GM12878 (cell line): Measurements from ENCODE around the gene TPBG. TPM values are rescaled to one million over a fixed set of nuclear protein-coding genes. Genes with fewer than 3 reads are reported as not detected.

Experiments
- ATAC-seq: fragments of 200-7000 bp; cut with Tn5 transposase; 3 replicates; pipeline ENCODE4 v1.9.1; 2020; ENCODE audit warnings: mild to moderate bottlenecking, moderate library complexity
- BruUV-seq: library from RNA; stranded (reverse); fragments of 400-500 nt; replicated peaks from 2 replicates; lab custom pipeline; 2021; lab: Mats Ljungman, UMichigan
- CTCF ChIA-PET: fragments of 300-600 bp; sonication (Branson Sonifier 250); formaldehyde crosslinking; extraction: SDS; loops from one replicate; lab custom pipeline; 2021; ENCODE audit warnings: inconsistent platforms; lab: Yijun Ruan, JAX
- POLR2A ChIA-PET: fragments of 350-600 bp; formaldehyde crosslinking; extraction: SDS; loops from one replicate; lab custom pipeline; 2021; ENCODE audit warnings: inconsistent platforms; lab: Charles Lee
- RAD21 ChIA-PET: fragments of 300-600 bp; sonication (Branson Sonifier 250); formaldehyde crosslinking; loops from one replicate; lab custom pipeline; 2023; ENCODE audit warnings: antibody characterized with exemption; ENCODE audit not compliant: unreplicated experiment; lab: Charles Lee
- SMC1A ChIA-PET: fragments of 300-600 bp; sonication (Branson Sonifier 250); formaldehyde crosslinking; loops from one replicate; lab custom pipeline; 2023; ENCODE audit not compliant: unreplicated experiment, uncharacterized antibody; lab: Charles Lee
- DNase-seq: peaks from one replicate; pipeline ENCODE4 v3.0.0-alpha.2; 2011; ENCODE audit warnings: low read depth, low spot score
- FAIRE-seq: peaks from 3 replicates; lab custom pipeline; 2011; peaks lifted over from hg19 to GRCh38; lab: Jason Lieb, UNC
- H2AFZ ChIP-seq: 2 replicates; pipeline ENCODE4 v1.6.0; 2011; ENCODE audit warnings: low read depth, low read length, control low read depth; ENCODE audit not compliant: control insufficient read depth
- H3K27ac ChIP-seq: 2 replicates; pipeline ENCODE4 v1.5.1; 2011; ENCODE audit warnings: control low read depth; ENCODE audit not compliant: control insufficient read depth, insufficient read depth
- H3K27me3 ChIP-seq, 2 experiments: replicated peaks in 1 of 2; 2 replicates each; pipeline versions ENCODE4 v1.6.0 to v1.6.1; 2011; ENCODE audit warnings: low read length in 1 of 2; ENCODE audit not compliant: control insufficient read depth in 2 of 2, insufficient read depth in 2 of 2
- H3K36me3 ChIP-seq, 2 experiments: 2 replicates each; pipeline ENCODE4 v1.5.1; 2011; ENCODE audit warnings: low read length in 1 of 2; ENCODE audit not compliant: control insufficient read depth in 2 of 2, insufficient read depth in 2 of 2
- H3K4me1 ChIP-seq: 2 replicates; pipeline ENCODE4 v1.6.1; 2011; ENCODE audit warnings: mild to moderate bottlenecking, low read length, moderate library complexity, mixed read lengths; ENCODE audit not compliant: control insufficient read depth, insufficient read depth
- H3K4me2 ChIP-seq: 2 replicates; pipeline ENCODE4 v1.6.0; 2011; ENCODE audit warnings: control low read depth; ENCODE audit not compliant: control insufficient read depth, insufficient read depth
- H3K4me3 ChIP-seq: fragments of 200-600 bp; sonication (generic); 2 replicates; pipeline ENCODE4 v1.5.1; 2016
- H3K79me2 ChIP-seq: 2 replicates; pipeline ENCODE4 v1.6.0; 2011; ENCODE audit warnings: low read length; ENCODE audit not compliant: control insufficient read depth, insufficient read depth
- H3K9ac ChIP-seq: 2 replicates; pipeline ENCODE4 v1.8.0; 2011; ENCODE audit warnings: low read length, control low read depth, mixed read lengths; ENCODE audit not compliant: control insufficient read depth, insufficient read depth
- H3K9me3 ChIP-seq: replicated peaks from 3 replicates; pipeline ENCODE4 v1.5.1; 2011; ENCODE audit warnings: mild to moderate bottlenecking, low read length; ENCODE audit not compliant: control insufficient read depth, insufficient read depth
- H4K20me1 ChIP-seq: 2 replicates; pipeline ENCODE4 v1.6.0; 2011; ENCODE audit not compliant: control insufficient read depth, insufficient read depth
- EZH2 ChIP-seq: IDR thresholded peaks from 2 replicates; pipeline ENCODE4 v1.6.1; 2012; ENCODE audit warnings: low read depth, mild to moderate bottlenecking, control low read depth, inconsistent platforms, low read length, borderline replicate concordance; ENCODE audit not compliant: control insufficient read depth
- PAX5 ChIP-seq: IDR thresholded peaks from 2 replicates; pipeline ENCODE4 v1.6.1; 2011; ENCODE audit warnings: low read depth, low read length, borderline replicate concordance
- PAX8 ChIP-seq: fragments of 450-650 bp; IDR thresholded peaks from 2 replicates; pipeline ENCODE4 v1.6.1; 2017; ENCODE audit warnings: mild to moderate bottlenecking, moderate library complexity
- POLR2AphosphoS5 ChIP-seq: IDR thresholded peaks from 2 replicates; pipeline ENCODE4 v1.6.1; 2011; ENCODE audit warnings: mild to moderate bottlenecking, low read length, inconsistent platforms
- RAD51 ChIP-seq: fragments of 450-650 bp; IDR thresholded peaks from 2 replicates; pipeline ENCODE4 v1.6.1; 2016; ENCODE audit warnings: moderate library complexity, mild to moderate bottlenecking, inconsistent platforms
- SREBF1 ChIP-seq: IDR thresholded peaks from 2 replicates; pipeline ENCODE4 v1.6.1; 2012; ENCODE audit warnings: mild to moderate bottlenecking, low read length
- SRF ChIP-seq, 2 experiments: IDR thresholded peaks; 2 replicates each; pipeline ENCODE4 v1.6.1; 2011; ENCODE audit warnings: low read depth in 2 of 2, low read length in 2 of 2, mild to moderate bottlenecking in 1 of 2, moderate library complexity in 1 of 2
- STAT3 ChIP-seq: IDR thresholded peaks from 2 replicates; pipeline ENCODE4 v1.6.1; 2011; ENCODE audit warnings: low read depth, low read length, improper control_type of control experiment
- ZBTB33 ChIP-seq: fragments of 450-650 bp; IDR thresholded peaks from 2 replicates; pipeline ENCODE4 v1.6.1; 2017; ENCODE audit warnings: mild to moderate bottlenecking
- ZBTB40 ChIP-seq: fragments of 450-650 bp; IDR thresholded peaks from 2 replicates; pipeline ENCODE4 v1.6.1; 2016; ENCODE audit warnings: mild to moderate bottlenecking, moderate library complexity, borderline replicate concordance
- WGBS: methylation state at CpG from one replicate; pipeline ENCODE4 v1.1.6; 2016; ENCODE audit warnings: low lambda C conversion rate; ENCODE audit not compliant: insufficient replicate concordance, insufficient coverage; ENCODE audit errors: missing lambda C conversion rate; 5-methylcytosine and 5-hydroxymethylcytosine counted together
- in situ Hi-C: fragments of 300-500 bp; cut with MboI; formaldehyde crosslinking; loops from 9 replicates; pipeline ENCODE4 v1.14.3; 2018; ENCODE audit warnings: mixed read lengths
- intact Hi-C: fragments of 100-400 bp; cut with micrococcal nuclease; formaldehyde crosslinking; loops from one replicate; pipeline ENCODE4 v1.14.2; 2022; ENCODE audit not compliant: unreplicated experiment
- polyA plus RNA-seq, 11 experiments: library from polyadenylated mRNA; depleted of rRNA in 4 of 11; unstranded in 6 of 11; stranded (reverse) in 5 of 11; fragments of >200 nt; fragmentation: Nextera tagmentation in 4 of 11; fragmentation: Illumina TruSeq in 1 of 11; extraction: Ambion mirVana in 4 of 11; extraction: Trizol in 1 of 11; gene quantifications; 1 replicate in 1 of 11; 2 replicates in 10 of 11; pipeline versions ENCODE4 v1.2.1 to v1.2.3, GENCODE V29; 2011 to 2016; ENCODE audit warnings: inconsistent platforms in 2 of 11, missing spikeins in 2 of 11, low read depth in 1 of 11
- total RNA-seq, 4 experiments: library from RNA; depleted of rRNA in 3 of 4; stranded (reverse); fragments of >200 nt in 3 of 4; fragmentation: Illumina TruSeq in 1 of 4; extraction: Trizol in 1 of 4; gene quantifications; 2 replicates each; pipeline versions ENCODE4 v1.2.1 to v1.2.3, GENCODE V29; 2013 to 2021

TPBG gene
- total and polyA plus RNA-seq, 10 of the 15 experiments (the other 5 are each of a cell fraction or from before 2014, with no cell fraction given): 0.06 to 0.98 (median 0.66) TPM

GRCh38 chr6:82333781-82334180 is 29.8 kb upstream of the TPBG start (continued):
- TF ChIP-seq ZBTB33 (no peak), POLR2AphosphoS5 (no peak)
- TF ChIP-seq, all 136 proteins: peak for 0

GRCh38 chr6:82337688-82338257 is 25.8 kb upstream of the TPBG start:
- Histone ChIP-seq H3K27me3 (no peaks in the 10 kb centered on the region), H3K79me2 (no peaks in the 10 kb centered on the region), H4K20me1 (no peaks in the 10 kb centered on the region), H3K4me1 (no peaks in the 10 kb centered on the region), H3K4me3 (no peak overlapping the region), H3K9me3 (no peaks in the 10 kb centered on the region; the same call in 2 of the 3 replicates), H2AFZ (no peak overlapping the region), H3K36me3 (no peaks in the 10 kb centered on the region), H3K9ac (no peak overlapping the region), H3K27ac (no peak overlapping the region), H3K4me2 (no peak overlapping the region)
- DNase-seq (no peak), ATAC-seq (no peak), FAIRE-seq (no peak)
- 73% methylated on average over 4 of the region's 4 CpGs for WGBS
- RAD21 ChIA-PET: no interaction called here
- no peak for TF ChIP-seq PAX8
- TF ChIP-seq STAT3: no peak
- no peak for TF ChIP-seq SREBF1
- no peak for TF ChIP-seq ZBTB40
- TF ChIP-seq EZH2: no peak
- TF ChIP-seq RAD51: no peak
- TF ChIP-seq SRF (IDR thresholded peaks at IDR 0.05; ENCODE audit: low read depth in 2 of 2, low read length in 2 of 2): no peak
- no peak for TF ChIP-seq PAX5
- POLR2A ChIA-PET: no interaction called here
- intact Hi-C loops: no loop called here
- CTCF ChIA-PET: no interaction called here
- in situ Hi-C loops: no loop called here
- BruUV-seq: no TSS peak
- SMC1A ChIA-PET: no interaction called here
